Measurements from ENCODE around the gene EXOSC9. TPM values are rescaled to one million over a fixed set of nuclear protein-coding genes. Genes with fewer than 3 reads are reported as not detected.

EXOSC9 gene
- total and polyA plus RNA-seq, 2 experiments from 2014 or later, result 71.9 to 105 TPM

- Mint-ChIP-seq H3K9me3 (no peaks in the 10 kb centered on the region), H3K27ac (no peak overlapping the region)
- H2AFZ ChIP-seq, result no peak overlapping the region
These were observed 8.2 kb upstream of the EXOSC9 start for GRCh38 chr4:121792966-121793365.

GRCh38 chr4:121794505-121795188 is 6.5 kb upstream of the EXOSC9 start:
- H3K9me2 ChIP-seq (ENCODE audit: insufficient read depth), result no peaks in the 10 kb centered on the region
- H3K4me3 Mint-ChIP-seq, result no peak overlapping the region

More at GRCh38 chr4:121792966-121793365, 8.2 kb upstream of the EXOSC9 start:
- Mint-ChIP-seq H3K36me3 (ENCODE audit: low read depth) (no peaks in the 10 kb centered on the region), H3K4me3 (no peak overlapping the region), H3K4me1 (peaks cover 26% of the 10 kb centered on the region), H3K27me3 (ENCODE audit: insufficient read depth, low read depth, poor library complexity) (peaks cover 2% of the 10 kb centered on the region)
- Histone ChIP-seq H3K9me2 (ENCODE audit: insufficient read depth) (no peaks in the 10 kb centered on the region), H3K4me1 (ENCODE audit: insufficient read depth) (peaks cover 13% of the 10 kb centered on the region), H4K20me1 (replicated peaks; ENCODE audit: insufficient read depth) (no peaks in the 10 kb centered on the region), H3K79me2 (replicated peaks; ENCODE audit: insufficient read depth) (no peaks in the 10 kb centered on the region), H3F3A (replicated peaks; ENCODE audit: low read depth) (no peaks in the 10 kb centered on the region), H3K4me3 (no peak overlapping the region), H3K36me3 (ENCODE audit: insufficient read depth) (no peaks in the 10 kb centered on the region), H3K27ac (ENCODE audit: low read depth) (no peak overlapping the region), H3K27me3 (ENCODE audit: insufficient read depth) (no peaks in the 10 kb centered on the region), H3K4me2 (no peak overlapping the region)
- DNase-seq (ENCODE audit: low spot score), result no peak
- TF ChIP-seq NANOG (IDR thresholded peaks at IDR 0.05; ENCODE audit: borderline replicate concordance), result no peak
- TF ChIP-seq REST (IDR thresholded peaks at IDR 0.05; ENCODE audit: unreplicated experiment), result no peak
- no peak for TF ChIP-seq ETS1 (IDR thresholded peaks at IDR 0.05)
- ATAC-seq, result no peak

More at GRCh38 chr4:121794505-121795188, 6.5 kb upstream of the EXOSC9 start:
- H3K27me3 Mint-ChIP-seq (ENCODE audit: insufficient read depth, low read depth, poor library complexity), result peaks cover 2% of the 10 kb centered on the region
- peaks cover 27% of the 10 kb centered on the region for H3K4me1 Mint-ChIP-seq
- Histone ChIP-seq H3K4me1 (ENCODE audit: insufficient read depth) (peaks cover 13% of the 10 kb centered on the region), H2AFZ (no peak overlapping the region), H3K27ac (ENCODE audit: low read depth) (peak overlapping the region; percentile 81; the same call in 1 of the 2 replicates), H3F3A (replicated peaks; ENCODE audit: low read depth) (no peaks in the 10 kb centered on the region), H3K4me2 (peak overlapping the region; percentile 7; the same call in 1 of the 2 replicates), H3K36me3 (ENCODE audit: insufficient read depth) (no peaks in the 10 kb centered on the region), H3K4me3 (no peak overlapping the region), H4K20me1 (replicated peaks; ENCODE audit: insufficient read depth) (no peaks in the 10 kb centered on the region), H3K27me3 (ENCODE audit: insufficient read depth) (no peaks in the 10 kb centered on the region), H3K79me2 (replicated peaks; ENCODE audit: insufficient read depth) (no peaks in the 10 kb centered on the region)
- DNase-seq (ENCODE audit: low spot score) (peak; percentile 51), ATAC-seq (peak; percentile 63)
- no peaks in the 10 kb centered on the region for H3K9me3 Mint-ChIP-seq
- TF ChIP-seq STAT1 (IDR thresholded peaks at IDR 0.05; ENCODE audit: unreplicated experiment) (no peak), POLR2AphosphoS5 (IDR thresholded peaks at IDR 0.05; ENCODE audit: low read depth) (no peak), JUNB (IDR thresholded peaks at IDR 0.05; ENCODE audit: unreplicated experiment) (no peak), CREB1 (CRISPR knock-in tag; IDR thresholded peaks at IDR 0.05; ENCODE audit: low read depth) (no peak)
- no peak overlapping the region; the same call in 1 of the 2 replicates for H3K27ac Mint-ChIP-seq
- no peaks in the 10 kb centered on the region for H3K36me3 Mint-ChIP-seq (ENCODE audit: low read depth)

Data from GM23338 (cell line).